Measurements from ENCODE around the gene ACTG1. TPM values are rescaled to one million over a fixed set of nuclear protein-coding genes. Genes with fewer than 3 reads are reported as not detected.

ACTG1 gene
- total and polyA plus RNA-seq, 2 of the 13 experiments (the other 11 are each of a cell fraction or from before 2014, with no cell fraction given) = 973 to 1,138 TPM

- TF ChIP-seq SIN3A (IDR thresholded peaks at IDR 0.05; ENCODE audit: borderline replicate concordance, low read depth, low read length) (0 out of 2 replicates have a peak, but pooled peaks have one; percentile 3), POLR2A (IDR thresholded peaks at IDR 0.05; ENCODE audit: insufficient read depth in 1 of 2, low read depth in 2 of 2, low read length in 2 of 2) (peak in 1 of 2 experiments; percentile 11; a peak in 1 of 4 replicates), IKZF4 (CRISPR knock-in tag; IDR thresholded peaks at IDR 0.05; ENCODE audit: borderline replicate concordance, low read depth, not compliant biosample characterization) (no peak), FUBP1 (CRISPR knock-in tag; IDR thresholded peaks at IDR 0.05; ENCODE audit: borderline replicate concordance) (no peak), ETV6 (CRISPR knock-in tag; conservative IDR thresholded peaks at IDR 0.05) (no peak), KAT2B (IDR thresholded peaks at IDR 0.05; ENCODE audit: borderline replicate concordance, low read depth, low read length) (no peak), ZBTB7A (CRISPR knock-in tag; IDR thresholded peaks at IDR 0.05) (no peak), BORCS8-MEF2B (CRISPR knock-in tag; IDR thresholded peaks at IDR 0.05) (no peak), SMAD3 (CRISPR knock-in tag; IDR thresholded peaks at IDR 0.05) (no peak), ZNF615 (CRISPR knock-in tag; IDR thresholded peaks at IDR 0.05; ENCODE audit: borderline replicate concordance) (no peak), CTCF (CRISPR knock-in tag; IDR thresholded peaks at IDR 0.05) (no peak), ZSCAN22 (CRISPR knock-in tag; IDR thresholded peaks at IDR 0.05) (no peak), ZNF317 (CRISPR knock-in tag; IDR thresholded peaks at IDR 0.05) (no peak), PAX8 (CRISPR knock-in tag; IDR thresholded peaks at IDR 0.05; ENCODE audit: borderline replicate concordance) (no peak), TEAD2 (CRISPR knock-in tag; IDR thresholded peaks at IDR 0.05) (no peak), ZNF33B (CRISPR knock-in tag; IDR thresholded peaks at IDR 0.05) (no peak), ZNF407 (CRISPR knock-in tag; IDR thresholded peaks at IDR 0.05; ENCODE audit: not compliant biosample characterization) (no peak), SALL2 (CRISPR knock-in tag; IDR thresholded peaks at IDR 0.05) (no peak)
Observed at GRCh38 chr17:81509972-81510784, 2.4 kb downstream of the ACTG1 start (continued).
